PC-3 (cell line): Measurements from ENCODE around the gene HDAC4. TPM values are rescaled to one million over a fixed set of nuclear protein-coding genes. Genes with fewer than 3 reads are reported as not detected.

Experiments used
- ATAC-seq: fragments of 200-7000 bp; cut with Tn5 transposase; 2 replicates; pipeline ENCODE4 v1.9.1; 2020; ENCODE audit warnings: mild to moderate bottlenecking, moderate library complexity
- BruUV-seq: library from RNA; stranded (reverse); fragments of 400-500 nt; replicated peaks from 2 replicates; lab custom pipeline; 2021; lab: Mats Ljungman, UMichigan
- CTCF ChIA-PET: fragments of 300-600 bp; sonication (Branson Sonifier 250); formaldehyde crosslinking; loops from one replicate; lab custom pipeline; 2022; ENCODE audit warnings: antibody characterized with exemption; lab: Charles Lee
- POLR2A ChIA-PET: fragments of 300-600 bp; sonication (Branson Sonifier 250); formaldehyde crosslinking; loops from one replicate; lab custom pipeline; 2022; ENCODE audit warnings: antibody characterized with exemption; ENCODE audit not compliant: unreplicated experiment; lab: Charles Lee
- DNase-seq: peaks from one replicate; pipeline ENCODE4 v3.0.0-alpha.2; 2015
- H2AFZ ChIP-seq: fragments of 300-600 bp; sonication (generic); 2 replicates; pipeline ENCODE4 v1.6.0; 2016; ENCODE audit warnings: antibody characterized with exemption, low read length
- H3F3A ChIP-seq: fragments of 300-600 bp; sonication (generic); one replicate; pipeline ENCODE4 v1.6.0; 2017; ENCODE audit warnings: antibody characterized with exemption, low read length, control low read depth, mild to moderate bottlenecking; ENCODE audit not compliant: unreplicated experiment
- H3K27ac ChIP-seq: fragments of 300-600 bp; sonication (generic); 2 replicates; pipeline ENCODE4 v1.5.1; 2016; ENCODE audit warnings: mild to moderate bottlenecking, low read length
- H3K27me3 ChIP-seq: fragments of 300-600 bp; sonication (generic); 2 replicates; pipeline ENCODE4 v1.6.1; 2016; ENCODE audit warnings: low read length, mixed read lengths
- H3K36me3 ChIP-seq: fragments of 300-600 bp; sonication (generic); 2 replicates; pipeline ENCODE4 v1.6.1; 2016; ENCODE audit warnings: low read depth, mixed run types, low read length, mixed read lengths
- H3K4me1 ChIP-seq: fragments of 300-600 bp; sonication (generic); 2 replicates; pipeline ENCODE4 v1.5.1; 2016; ENCODE audit warnings: low read length; ENCODE audit not compliant: insufficient read depth
- H3K4me2 ChIP-seq: fragments of 300-600 bp; sonication (generic); 2 replicates; pipeline ENCODE4 v1.6.0; 2016; ENCODE audit warnings: low read length
- H3K4me3 ChIP-seq: fragments of 300-600 bp; sonication (generic); 2 replicates; pipeline ENCODE4 v1.5.1; 2016; ENCODE audit warnings: mild to moderate bottlenecking, low read length, mixed read lengths
- H3K79me2 ChIP-seq: fragments of 300-600 bp; sonication (generic); 2 replicates; pipeline ENCODE4 v1.6.1; 2017; ENCODE audit warnings: low read length, mixed read lengths
- H3K9ac ChIP-seq: fragments of 300-600 bp; sonication (generic); 2 replicates; pipeline ENCODE4 v1.6.0; 2016; ENCODE audit warnings: mild to moderate bottlenecking, low read length
- H3K9me2 ChIP-seq: fragments of 300-600 bp; sonication (generic); replicated peaks from 2 replicates; pipeline ENCODE4 v1.6.1; 2016; ENCODE audit warnings: mixed run types, low read length, mixed read lengths
- H3K9me3 ChIP-seq: fragments of 300-600 bp; sonication (generic); 2 replicates; pipeline ENCODE4 v1.6.1; 2016; ENCODE audit warnings: low read length, mixed read lengths
- H4K20me1 ChIP-seq: fragments of 300-600 bp; sonication (generic); 2 replicates; pipeline ENCODE4 v1.6.1; 2016; ENCODE audit warnings: low read length, mixed read lengths
- CTCF ChIP-seq: fragments of 300-600 bp; sonication (generic); conservative IDR thresholded peaks from 2 replicates; pipeline ENCODE4 v1.5.1; 2017; ENCODE audit warnings: antibody characterized with exemption, low read depth, mild to moderate bottlenecking, low read length
- EZH2 ChIP-seq: fragments of 300-600 bp; sonication (generic); IDR thresholded peaks from one replicate; pipeline ENCODE4 v1.6.1; 2017; ENCODE audit warnings: antibody characterized with exemption, mild to moderate bottlenecking, low read length; ENCODE audit not compliant: unreplicated experiment
- EZH2phosphoT487 ChIP-seq: fragments of 300-600 bp; sonication (generic); IDR thresholded peaks from 2 replicates; pipeline ENCODE4 v1.6.1; 2018; ENCODE audit warnings: mild to moderate bottlenecking, antibody characterized with exemption, low read length, borderline replicate concordance
- intact Hi-C: fragments of 100-400 bp; cut with micrococcal nuclease; formaldehyde crosslinking; loops from 2 replicates; pipeline ENCODE4 v1.9.0; 2023
- total RNA-seq: library from RNA; depleted of rRNA; stranded (reverse); fragments of >200 nt; gene quantifications from 2 replicates; pipeline ENCODE4 v1.2.3, GENCODE V29; 2014

Gene HDAC4
- total RNA-seq, 1 experiment from 2014 or later, result 8.5 TPM

GRCh38 chr2:239012228-239012627 lies 388.6 kb downstream of the HDAC4 start:
- no peak overlapping the region for H2AFZ ChIP-seq
- H4K20me1 ChIP-seq, result no peaks in the 10 kb centered on the region
- CTCF ChIA-PET, result no interaction called here
- peaks cover 11% of the 10 kb centered on the region for H3K4me1 ChIP-seq
- no peak overlapping the region for H3K4me2 ChIP-seq
- no peaks in the 10 kb centered on the region for H3K36me3 ChIP-seq
- H3K4me3 ChIP-seq, result no peak overlapping the region
- H3K9ac ChIP-seq, result no peak overlapping the region
- POLR2A ChIA-PET, result no interaction called here
- no peak for TF ChIP-seq CTCF
- TF ChIP-seq EZH2, result no peak
- TF ChIP-seq EZH2phosphoT487, result no peak
- no peaks in the 10 kb centered on the region for H3K9me2 ChIP-seq
- H3F3A ChIP-seq, result no peaks in the 10 kb centered on the region
- H3K79me2 ChIP-seq, result no peaks in the 10 kb centered on the region
- H3K9me3 ChIP-seq, result no peaks in the 10 kb centered on the region
- no peaks in the 10 kb centered on the region for H3K27me3 ChIP-seq
- H3K27ac ChIP-seq, result no peak overlapping the region
- DNase-seq, result no peak
- intact Hi-C loops, result no loop called here
- no peak for ATAC-seq
- no TSS peak for BruUV-seq

- H3K4me2 ChIP-seq, result no peak overlapping the region
- H3K4me3 ChIP-seq, result no peak overlapping the region
- H3F3A ChIP-seq, result no peaks in the 10 kb centered on the region
- ChIA-PET CTCF (no interaction called here), POLR2A (interaction anchor here (0.6 kb wide), 1 partner anchor 17 kb away, joined by 3 read pairs; no protein-coding TSS in a partner anchor)
- intact Hi-C loops, result no loop called here
- no peaks in the 10 kb centered on the region for H3K27me3 ChIP-seq
- DNase-seq (no peak), ATAC-seq (no peak)
- peaks cover 29% of the 10 kb centered on the region for H3K4me1 ChIP-seq
- TF ChIP-seq EZH2 (no peak), EZH2phosphoT487 (no peak), CTCF (no peak)
- no TSS peak for BruUV-seq
- H3K27ac ChIP-seq, result no peak overlapping the region
- no peaks in the 10 kb centered on the region for H4K20me1 ChIP-seq
- H3K9ac ChIP-seq, result no peak overlapping the region
- H2AFZ ChIP-seq, result no peak overlapping the region
- no peaks in the 10 kb centered on the region for H3K9me2 ChIP-seq
- no peaks in the 10 kb centered on the region for H3K79me2 ChIP-seq
- no peaks in the 10 kb centered on the region for H3K9me3 ChIP-seq
- no peaks in the 10 kb centered on the region for H3K36me3 ChIP-seq
Measured at GRCh38 chr2:239009589-239009961, 391.2 kb downstream of the HDAC4 start.

- POLR2A ChIA-PET, result no interaction called here
- Histone ChIP-seq H3K4me1 (peaks cover 30% of the 10 kb centered on the region), H3K9me2 (no peaks in the 10 kb centered on the region), H3K9ac (no peak overlapping the region), H3K4me2 (no peak overlapping the region), H3K36me3 (no peaks in the 10 kb centered on the region), H3K4me3 (no peak overlapping the region), H3F3A (no peaks in the 10 kb centered on the region), H3K9me3 (no peaks in the 10 kb centered on the region), H2AFZ (no peak overlapping the region), H4K20me1 (no peaks in the 10 kb centered on the region), H3K27me3 (no peaks in the 10 kb centered on the region), H3K79me2 (no peaks in the 10 kb centered on the region), H3K27ac (no peak overlapping the region)
- DNase-seq (no peak), ATAC-seq (no peak)
- intact Hi-C loops, result no loop called here
- TF ChIP-seq EZH2, result no peak
- no peak for TF ChIP-seq EZH2phosphoT487
- no peak for TF ChIP-seq CTCF
- BruUV-seq, result no TSS peak
- CTCF ChIA-PET, result no interaction called here
Measured at GRCh38 chr2:239008677-239009588, 391.9 kb downstream of the HDAC4 start.
